ENCODE data around the gene RGCC. TPM values are rescaled to one million over a fixed set of nuclear protein-coding genes. Genes with fewer than 3 reads are reported as not detected.

Gene RGCC
- total RNA-seq, 4 donors from 2014 or later = 476 to 1,295 (median 830) TPM

- Histone ChIP-seq H3K9me3 (no peaks in the 10 kb centered on the region), H3K4me1 (no peaks in the 10 kb centered on the region), H3K27me3 (no peaks in the 10 kb centered on the region), H3K4me3 (no peak overlapping the region), H3K36me3 (no peaks in the 10 kb centered on the region), H3K27ac (no peak overlapping the region)
- DNase-seq (ENCODE audit: low spot score in 2 of 2) = no peak
- TF ChIP-seq POLR2A (IDR thresholded peaks at IDR 0.05) (no peak), EP300 (IDR thresholded peaks at IDR 0.05) (no peak), CTCF (IDR thresholded peaks at IDR 0.05) (no peak)
- WGBS, 2 donors = 88 to 98% methylated on average over 9 of the region's 9 CpGs
These were observed 55.1 kb downstream of the RGCC start for GRCh38 chr13:41512441-41512840.

GRCh38 chr13:41513600-41513999, 56.2 kb downstream of the RGCC start:
- Histone ChIP-seq H3K36me3 (no peaks in the 10 kb centered on the region), H3K4me1 (no peaks in the 10 kb centered on the region), H3K4me3 (no peak overlapping the region), H3K27ac (no peak overlapping the region), H3K27me3 (no peaks in the 10 kb centered on the region), H3K9me3 (no peaks in the 10 kb centered on the region)
- DNase-seq (ENCODE audit: low spot score in 2 of 2) = no peak
- TF ChIP-seq EP300 (IDR thresholded peaks at IDR 0.05) (no peak), CTCF (IDR thresholded peaks at IDR 0.05) (no peak), POLR2A (IDR thresholded peaks at IDR 0.05) (no peak)
- 94 to 95% methylated on average over 11 of the region's 11 CpGs for WGBS, 2 donors

- no peaks in the 10 kb centered on the region for H3K27me3 ChIP-seq
- no peak for TF ChIP-seq EP300 (IDR thresholded peaks at IDR 0.05)
- no peak for TF ChIP-seq POLR2A (IDR thresholded peaks at IDR 0.05)
- H3K4me3 ChIP-seq = no peak overlapping the region
- H3K9me3 ChIP-seq = no peaks in the 10 kb centered on the region
- H3K4me1 ChIP-seq = no peaks in the 10 kb centered on the region
- no peaks in the 10 kb centered on the region for H3K36me3 ChIP-seq
- WGBS, 2 donors = 91 to 95% methylated on average over 6 to 7 of the region's 7 CpGs
- DNase-seq (ENCODE audit: low spot score in 2 of 2) = no peak
- no peak overlapping the region for H3K27ac ChIP-seq
These were observed 57.6 kb downstream of the RGCC start for GRCh38 chr13:41514853-41515395.

- no peak for DNase-seq (ENCODE audit: low spot score in 2 of 2)
- H3K36me3 ChIP-seq = no peaks in the 10 kb centered on the region
- no peaks in the 10 kb centered on the region for H3K4me1 ChIP-seq
- TF ChIP-seq EP300 (IDR thresholded peaks at IDR 0.05) = no peak
- no peak for TF ChIP-seq POLR2A (IDR thresholded peaks at IDR 0.05)
- no peak for TF ChIP-seq CTCF (IDR thresholded peaks at IDR 0.05)
- H3K27ac ChIP-seq = no peak overlapping the region
- H3K4me3 ChIP-seq = no peak overlapping the region
- no peaks in the 10 kb centered on the region for H3K9me3 ChIP-seq
- H3K27me3 ChIP-seq = no peaks in the 10 kb centered on the region
- WGBS, 2 donors = 87 to 88% methylated on average over 15 of the region's 15 CpGs
These were observed 58.3 kb downstream of the RGCC start for GRCh38 chr13:41515491-41516139.

- Histone ChIP-seq H3K36me3 (no peaks in the 10 kb centered on the region), H3K27me3 (no peaks in the 10 kb centered on the region), H3K9me3 (no peaks in the 10 kb centered on the region), H3K27ac (no peak overlapping the region), H3K4me1 (no peaks in the 10 kb centered on the region), H3K4me3 (no peak overlapping the region)
- WGBS, 2 donors = 96 to 100% methylated on average over 3 of the region's 3 CpGs
- DNase-seq (ENCODE audit: low spot score in 2 of 2) = no peak
- TF ChIP-seq POLR2A (IDR thresholded peaks at IDR 0.05) = no peak
- no peak for TF ChIP-seq EP300 (IDR thresholded peaks at IDR 0.05)
- no peak for TF ChIP-seq CTCF (IDR thresholded peaks at IDR 0.05)
These were observed 58.8 kb downstream of the RGCC start for GRCh38 chr13:41516166-41516565.
